Right lobe of liver (tissue), 6 donors: ENCODE results near the gene ASPSCR1. TPM values are rescaled to one million over a fixed set of nuclear protein-coding genes. Genes with fewer than 3 reads are reported as not detected.

Source experiments
- ATAC-seq, 4 donors: fragments of 200-7000 bp; cut with Tn5 transposase; one replicate each; pipeline ENCODE4 v1.9.1; 2020; ENCODE audit warnings: mild to moderate bottlenecking in 4 of 4, moderate library complexity in 4 of 4
- DNase-seq, 3 donors: peaks; one replicate each; pipeline ENCODE4 v3.0.0-alpha.2; 2020
- H3K27ac ChIP-seq, 3 donors: fragments of 200-600 bp; one replicate each; pipeline ENCODE4 v1.8.0; 2022
- H3K27me3 ChIP-seq, 2 donors: fragments of 200-600 bp; one replicate each; pipeline ENCODE4 v1.8.0; 2022
- H3K36me3 ChIP-seq, 4 donors: fragments of 200-600 bp; sonication (generic) in 1 of 4; one replicate each; pipeline versions ENCODE4 v1.5.1 to v1.8.0; 2017 to 2022; ENCODE audit warnings: control low read depth in 1 of 4
- H3K4me1 ChIP-seq, 4 donors: fragments of 200-600 bp; sonication (generic) in 1 of 4; one replicate each; pipeline versions ENCODE4 v1.5.1 to v1.8.0; 2017 to 2022; ENCODE audit warnings: control low read depth in 1 of 4
- H3K4me3 ChIP-seq, 3 donors: fragments of 200-600 bp; one replicate each; pipeline ENCODE4 v1.8.0; 2022
- H3K9me3 ChIP-seq, 4 donors: fragments of 200-600 bp; sonication (generic) in 1 of 4; one replicate each; pipeline versions ENCODE4 v1.5.1 to v1.8.0; 2017 to 2022; ENCODE audit warnings: control low read depth in 1 of 4
- CTCF ChIP-seq, 4 donors: fragments of 200-600 bp in 3 of 4; fragments of 450-650 bp in 1 of 4; IDR thresholded peaks; one replicate each; pipeline versions ENCODE4 v1.5.1 to v1.8.0; 2016 to 2022; ENCODE audit warnings: antibody characterized with exemption in 4 of 4, mild to moderate bottlenecking in 2 of 4
- POLR2A ChIP-seq: fragments of 450-650 bp; IDR thresholded peaks from one replicate; pipeline ENCODE4 v1.6.1; 2017; ENCODE audit warnings: antibody characterized with exemption, mild to moderate bottlenecking
- WGBS: methylation state at CpG from one replicate; pipeline ENCODE4 v1.1.6; 2018; ENCODE audit warnings: low coverage, low lambda C conversion rate; ENCODE audit not compliant: insufficient coverage; ENCODE audit errors: missing lambda C conversion rate; 5-methylcytosine and 5-hydroxymethylcytosine counted together
- intact Hi-C, 2 donors: fragments of 100-400 bp; cut with DNase I; formaldehyde crosslinking; loops; one replicate each; pipeline versions ENCODE4 v1.11.2 to v1.14.1; 2022
- total RNA-seq, 6 experiments: library from RNA; depleted of rRNA in 2 of 6; stranded (reverse); fragments of >200 nt in 2 of 6; fragmentation: NEBNext Ultra II Directional in 3 of 6; extraction: Animal tissue kit (Norgen Biotek cat#: 25700) in 3 of 6; gene quantifications; one replicate each; pipeline versions ENCODE4 v1.1.0 to v1.2.4, GENCODE V29; 2016 to 2023
- donor health status: DM: no; HTN: yes; CAD: no.
- donor health status: DM: no; HTN: no; CAD: no.
- donor health status: DM: no; HTN: no; CAD: no.
- donor health status: DM: no; HTN: yes; CAD: no.
- donor health status: DM: no; HTN: yes; CAD: no.

ASPSCR1 gene
- total RNA-seq, 6 experiments from 2014 or later = 24.4 to 55.6 (median 32.9) TPM

- Histone ChIP-seq H3K9me3 (no peaks in the 10 kb centered on the region), H3K4me1 (peaks cover 0 to 14% (median 0%) of the 10 kb centered on the region in 4 donors), H3K36me3 (no peaks in the 10 kb centered on the region), H3K4me3 (no peak overlapping the region), H3K27ac (no peak overlapping the region), H3K27me3 (no peaks in the 10 kb centered on the region)
- DNase-seq (no peak), ATAC-seq (no peak)
- WGBS = 22% methylated on average over 20 of the region's 82 CpGs
- TF ChIP-seq CTCF (IDR thresholded peaks at IDR 0.05) (no peak), POLR2A (no peak)
- intact Hi-C loops = loop anchor here in 1 of 2 donors (5.0 kb wide), 1 partner anchor 55 kb away; no protein-coding TSS in a partner anchor
Observed at GRCh38 chr17:81961521-81962498, 15.6 kb upstream of the ASPSCR1 start.

- Histone ChIP-seq H3K36me3 (no peaks in the 10 kb centered on the region), H3K27ac (no peak overlapping the region), H3K9me3 (no peaks in the 10 kb centered on the region), H3K4me3 (no peak overlapping the region), H3K27me3 (no peaks in the 10 kb centered on the region), H3K4me1 (peaks cover 0 to 23% (median 4%) of the 10 kb centered on the region in 4 donors)
- DNase-seq (peak in 1 of 3 donors; percentile 72), ATAC-seq (no peak)
- TF ChIP-seq POLR2A (no peak), CTCF (IDR thresholded peaks at IDR 0.05) (no peak)
- intact Hi-C loops = loop anchor here in 1 of 2 donors (5.0 kb wide), 1 partner anchor 55 kb away; no protein-coding TSS in a partner anchor
- WGBS = 48% methylated on average over 7 of the region's 37 CpGs
Observed at GRCh38 chr17:81962499-81963441, 14.7 kb upstream of the ASPSCR1 start.

- DNase-seq = no peak
- no peak for TF ChIP-seq POLR2A
- TF ChIP-seq CTCF (IDR thresholded peaks at IDR 0.05) = no peak
- WGBS = 58% methylated on average over 12 of the region's 22 CpGs
- intact Hi-C loops = loop anchor here in 1 of 2 donors (5.0 kb wide), 1 partner anchor 53 kb away; no protein-coding TSS in a partner anchor
- Histone ChIP-seq H3K9me3 (no peaks in the 10 kb centered on the region), H3K27ac (no peak overlapping the region), H3K27me3 (no peaks in the 10 kb centered on the region), H3K36me3 (no peaks in the 10 kb centered on the region), H3K4me3 (no peak overlapping the region), H3K4me1 (peaks cover 0 to 27% (median 7%) of the 10 kb centered on the region in 4 donors)
- no peak for ATAC-seq
Observed at GRCh38 chr17:81964081-81964849, 13.2 kb upstream of the ASPSCR1 start.
